Hepatocyte (in vitro differentiated cells): ENCODE results near the gene TMEM245. TPM values are rescaled to one million over a fixed set of nuclear protein-coding genes. Genes with fewer than 3 reads are reported as not detected.

ENCODE experiments used
- DNase-seq: peaks from one replicate; pipeline ENCODE4 v3.0.0-alpha.2; 2016; ENCODE audit warnings: low spot score
- H2AFZ ChIP-seq: fragments of 200-600 bp; sonication (generic); 2 replicates; pipeline ENCODE4 v1.6.0; 2016; ENCODE audit warnings: antibody characterized with exemption, mild to moderate bottlenecking
- H3K27ac ChIP-seq: fragments of 200-600 bp; sonication (generic); 2 replicates; pipeline ENCODE4 v1.5.1; 2016; ENCODE audit warnings: mild to moderate bottlenecking
- H3K27me3 ChIP-seq: fragments of 200-600 bp; sonication (generic); 2 replicates; pipeline ENCODE4 v1.6.1; 2016
- H3K36me3 ChIP-seq: fragments of 200-600 bp; sonication (generic); replicated peaks from 2 replicates; pipeline ENCODE4 v1.5.1; 2016; ENCODE audit warnings: low read depth; ENCODE audit not compliant: insufficient read depth
- H3K4me1 ChIP-seq: fragments of 200-600 bp; sonication (generic); 2 replicates; pipeline ENCODE4 v1.5.1; 2016; ENCODE audit warnings: mild to moderate bottlenecking, moderate library complexity; ENCODE audit not compliant: insufficient read depth
- H3K4me2 ChIP-seq: fragments of 200-600 bp; sonication (generic); 2 replicates; pipeline ENCODE4 v1.6.0; 2016
- H3K4me3 ChIP-seq: fragments of 200-600 bp; sonication (generic); 2 replicates; pipeline ENCODE4 v1.5.1; 2016; ENCODE audit warnings: mild to moderate bottlenecking
- H3K79me2 ChIP-seq: fragments of 200-600 bp; sonication (generic); 2 replicates; pipeline ENCODE4 v1.6.0; 2017; ENCODE audit warnings: mild to moderate bottlenecking
- H3K9me2 ChIP-seq: fragments of 200-600 bp; sonication (generic); replicated peaks from 2 replicates; pipeline ENCODE4 v1.6.0; 2017; ENCODE audit warnings: mild to moderate bottlenecking; ENCODE audit not compliant: insufficient read depth
- H3K9me3 ChIP-seq: fragments of 200-600 bp; sonication (generic); 2 replicates; pipeline ENCODE4 v1.5.1; 2016; ENCODE audit warnings: low read depth, mild to moderate bottlenecking
- H4K20me1 ChIP-seq: fragments of 200-600 bp; sonication (generic); 2 replicates; pipeline ENCODE4 v1.6.0; 2016; ENCODE audit warnings: mild to moderate bottlenecking; ENCODE audit not compliant: insufficient read depth, poor library complexity, severe bottlenecking
- EZH2 ChIP-seq: fragments of 200-600 bp; sonication (generic); IDR thresholded peaks from 2 replicates; pipeline ENCODE4 v1.6.1; 2016; ENCODE audit warnings: antibody characterized with exemption, mild to moderate bottlenecking, borderline replicate concordance
- EZH2phosphoT487 ChIP-seq: fragments of 200-600 bp; sonication (generic); IDR thresholded peaks from one replicate; pipeline ENCODE4 v1.6.1; 2018; ENCODE audit warnings: antibody characterized with exemption, mild to moderate bottlenecking, low read depth, moderate library complexity; ENCODE audit not compliant: unreplicated experiment, severe bottlenecking
- WGBS: methylation state at CpG from one replicate; pipeline ENCODE4 v1.1.6; 2016; ENCODE audit warnings: low lambda C conversion rate; ENCODE audit errors: missing lambda C conversion rate; 5-methylcytosine and 5-hydroxymethylcytosine counted together
- polyA plus RNA-seq: library from polyadenylated mRNA; unstranded; fragments of >200 nt; fragmentation: Nextera tagmentation; extraction: Ambion mirVana; gene quantifications from 2 replicates; pipeline ENCODE4 v1.2.1, GENCODE V29; 2016
- total RNA-seq: library from RNA; depleted of rRNA; stranded (reverse); fragments of >200 nt; gene quantifications from 2 replicates; pipeline ENCODE4 v1.2.3, GENCODE V29; 2014
- TF ChIP-seq, protein P1 (sequence below): fragments of 200-600 bp; sonication (generic); IDR thresholded peaks from 2 replicates; pipeline ENCODE4 v1.5.1; 2016; ENCODE audit warnings: antibody characterized with exemption, mild to moderate bottlenecking; ENCODE audit not compliant: poor library complexity

Gene TMEM245
- total and polyA plus RNA-seq, 2 experiments from 2014 or later: 63.5 to 122 TPM

DNA sequence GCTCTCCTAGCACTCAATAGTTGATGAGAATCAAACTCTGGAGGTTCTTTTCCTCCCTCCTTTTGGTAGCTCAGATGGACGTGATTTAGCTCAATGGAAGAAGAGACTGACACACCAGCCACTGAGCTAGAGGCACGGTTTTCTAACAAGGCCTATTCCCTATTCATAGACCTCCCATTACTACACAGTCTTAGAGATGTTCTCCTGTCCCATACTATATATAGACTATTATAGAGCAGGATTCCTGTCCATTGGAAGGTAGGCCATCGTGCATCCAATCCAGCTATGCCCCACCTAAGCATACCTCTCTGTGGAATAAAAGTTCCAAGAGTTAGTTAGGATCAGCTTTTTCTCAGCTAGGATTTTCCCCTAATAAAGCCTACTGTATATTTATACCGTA is 76.2 kb downstream of the TMEM245 start:
- H3K9me2 ChIP-seq: no peaks in the 10 kb centered on the region
- no peak overlapping the region for H2AFZ ChIP-seq
- no peak overlapping the region for H3K4me3 ChIP-seq
- no peak overlapping the region for H3K4me2 ChIP-seq
- no peaks in the 10 kb centered on the region for H4K20me1 ChIP-seq
- no peak for DNase-seq
- H3K9me3 ChIP-seq: no peaks in the 10 kb centered on the region
- H3K36me3 ChIP-seq: no peaks in the 10 kb centered on the region
- no peaks in the 10 kb centered on the region for H3K79me2 ChIP-seq
- H3K27ac ChIP-seq: no peak overlapping the region
- no peaks in the 10 kb centered on the region for H3K27me3 ChIP-seq
- over 99% methylated on average over 4 of the region's 4 CpGs for WGBS
- H3K4me1 ChIP-seq: no peaks in the 10 kb centered on the region
- TF ChIP-seq, protein P1, sequence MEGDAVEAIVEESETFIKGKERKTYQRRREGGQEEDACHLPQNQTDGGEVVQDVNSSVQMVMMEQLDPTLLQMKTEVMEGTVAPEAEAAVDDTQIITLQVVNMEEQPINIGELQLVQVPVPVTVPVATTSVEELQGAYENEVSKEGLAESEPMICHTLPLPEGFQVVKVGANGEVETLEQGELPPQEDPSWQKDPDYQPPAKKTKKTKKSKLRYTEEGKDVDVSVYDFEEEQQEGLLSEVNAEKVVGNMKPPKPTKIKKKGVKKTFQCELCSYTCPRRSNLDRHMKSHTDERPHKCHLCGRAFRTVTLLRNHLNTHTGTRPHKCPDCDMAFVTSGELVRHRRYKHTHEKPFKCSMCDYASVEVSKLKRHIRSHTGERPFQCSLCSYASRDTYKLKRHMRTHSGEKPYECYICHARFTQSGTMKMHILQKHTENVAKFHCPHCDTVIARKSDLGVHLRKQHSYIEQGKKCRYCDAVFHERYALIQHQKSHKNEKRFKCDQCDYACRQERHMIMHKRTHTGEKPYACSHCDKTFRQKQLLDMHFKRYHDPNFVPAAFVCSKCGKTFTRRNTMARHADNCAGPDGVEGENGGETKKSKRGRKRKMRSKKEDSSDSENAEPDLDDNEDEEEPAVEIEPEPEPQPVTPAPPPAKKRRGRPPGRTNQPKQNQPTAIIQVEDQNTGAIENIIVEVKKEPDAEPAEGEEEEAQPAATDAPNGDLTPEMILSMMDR: no peak
- no peak for TF ChIP-seq EZH2phosphoT487
- TF ChIP-seq EZH2: no peak

DNA sequence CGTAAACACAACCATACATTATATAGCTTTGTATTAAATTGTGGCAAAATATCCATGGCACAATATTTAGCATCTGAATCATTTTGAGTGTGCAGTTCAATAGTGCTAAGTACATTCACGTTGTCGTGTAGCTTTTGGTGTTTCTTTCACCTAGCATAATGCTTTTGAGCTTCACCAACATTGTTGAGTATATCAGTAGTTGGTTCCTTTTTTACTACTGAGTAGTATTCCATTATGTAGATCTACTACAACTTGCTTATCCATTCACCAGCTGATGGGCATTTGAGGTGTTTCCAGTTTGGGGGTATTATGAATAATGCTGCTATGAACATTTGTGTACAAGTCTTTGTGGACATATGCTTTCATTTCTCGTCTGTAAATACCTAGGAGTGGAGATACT is 79.2 kb downstream of the TMEM245 start:
- Histone ChIP-seq H3K27ac (no peak overlapping the region), H2AFZ (no peak overlapping the region), H3K36me3 (no peaks in the 10 kb centered on the region), H3K9me3 (no peaks in the 10 kb centered on the region), H3K4me1 (peaks cover 2% of the 10 kb centered on the region), H4K20me1 (no peaks in the 10 kb centered on the region), H3K4me3 (no peak overlapping the region), H3K79me2 (no peaks in the 10 kb centered on the region), H3K9me2 (no peaks in the 10 kb centered on the region), H3K4me2 (no peak overlapping the region), H3K27me3 (no peaks in the 10 kb centered on the region)
- TF ChIP-seq EZH2 (no peak), EZH2phosphoT487 (no peak)
- TF ChIP-seq, protein P1: no peak
- no peak for DNase-seq
- WGBS: 97% methylated on average over 4 of the region's 4 CpGs

DNA sequence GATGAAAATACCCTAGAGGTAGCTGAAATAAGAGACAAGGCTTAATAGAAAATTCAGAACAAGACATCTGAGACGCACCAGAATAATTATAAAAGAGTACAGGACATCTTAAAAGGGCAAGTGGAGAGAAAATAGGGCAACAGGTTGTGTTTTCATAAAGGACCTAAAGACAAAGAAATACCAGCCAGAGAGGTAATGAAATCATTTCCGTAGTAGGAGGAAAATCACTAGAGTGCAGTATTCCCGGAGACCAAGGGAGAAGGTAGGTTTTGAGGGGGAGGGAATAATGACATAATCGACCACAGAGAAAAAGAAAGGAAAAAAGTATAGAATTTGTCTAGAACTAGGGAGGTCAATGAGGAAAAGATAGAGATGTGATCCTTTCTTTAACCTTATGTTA is 80.2 kb downstream of the TMEM245 start:
- no peak for DNase-seq
- no peaks in the 10 kb centered on the region for H4K20me1 ChIP-seq
- WGBS: 97% methylated on average over 4 of the region's 4 CpGs
- no peaks in the 10 kb centered on the region for H3K79me2 ChIP-seq
- H2AFZ ChIP-seq: no peak overlapping the region
- TF ChIP-seq EZH2 (no peak), EZH2phosphoT487 (no peak)
- TF ChIP-seq, protein P1: no peak
- peaks cover 2% of the 10 kb centered on the region for H3K4me1 ChIP-seq
- H3K27me3 ChIP-seq: no peaks in the 10 kb centered on the region
- no peak overlapping the region for H3K27ac ChIP-seq
- no peaks in the 10 kb centered on the region for H3K9me2 ChIP-seq
- no peak overlapping the region for H3K4me3 ChIP-seq
- H3K36me3 ChIP-seq: no peaks in the 10 kb centered on the region
- H3K4me2 ChIP-seq: no peak overlapping the region
- no peaks in the 10 kb centered on the region for H3K9me3 ChIP-seq

DNA sequence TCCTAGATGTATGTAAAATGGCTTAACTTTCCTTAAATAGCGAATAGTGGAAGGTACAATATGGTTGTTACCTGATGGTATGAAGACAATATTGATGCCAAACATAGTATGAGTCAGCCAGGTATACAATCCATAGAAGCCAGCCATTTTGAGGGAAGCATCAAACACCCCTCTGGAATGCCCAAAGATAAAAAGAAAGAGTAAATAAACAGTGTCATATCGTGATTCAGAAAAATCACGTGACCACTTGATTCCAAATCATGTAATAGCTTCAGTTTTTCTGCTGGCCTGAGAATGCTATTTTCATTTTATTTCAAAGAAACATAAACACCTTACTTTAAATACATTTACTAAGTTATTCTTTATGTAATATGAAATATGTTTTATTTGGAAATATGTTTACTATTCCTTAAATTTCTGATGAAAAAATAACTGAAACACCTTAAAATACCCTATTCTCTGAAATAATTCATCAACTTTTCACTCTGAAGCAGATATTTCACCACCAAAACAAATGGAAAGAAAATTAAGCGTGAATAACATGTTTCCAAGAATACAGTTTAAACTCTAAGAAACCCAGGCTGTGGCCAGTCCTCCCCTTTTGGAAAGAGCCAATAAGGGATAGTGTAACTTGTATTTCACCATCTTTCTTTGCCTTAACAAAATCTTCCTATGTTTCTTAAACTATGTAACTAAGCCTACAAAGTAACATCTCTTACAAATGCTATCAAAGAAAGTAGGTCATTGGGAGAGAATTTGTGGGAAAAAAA is 81.6 kb downstream of the TMEM245 start:
- H3K27ac ChIP-seq: no peak overlapping the region

More for the DNA sequence above, 81.6 kb downstream of the TMEM245 start:
- no peaks in the 10 kb centered on the region for H4K20me1 ChIP-seq
- peaks cover 2% of the 10 kb centered on the region for H3K4me1 ChIP-seq
- no peaks in the 10 kb centered on the region for H3K9me3 ChIP-seq
- no peaks in the 10 kb centered on the region for H3K9me2 ChIP-seq
- H3K4me3 ChIP-seq: no peak overlapping the region
- H3K27me3 ChIP-seq: no peaks in the 10 kb centered on the region
- DNase-seq: no peak
- no peaks in the 10 kb centered on the region for H3K36me3 ChIP-seq
- H3K4me2 ChIP-seq: no peak overlapping the region
- 93% methylated on average over 4 of the region's 4 CpGs for WGBS
- no peaks in the 10 kb centered on the region for H3K79me2 ChIP-seq
- TF ChIP-seq, protein P1: no peak
- TF ChIP-seq EZH2phosphoT487 (no peak), EZH2 (no peak)
- H2AFZ ChIP-seq: no peak overlapping the region
